Cardiac muscle cell (in vitro differentiated cells and primary cell): ENCODE data around the gene RPS2. TPM values are rescaled to one million over a fixed set of nuclear protein-coding genes. Genes with fewer than 3 reads are reported as not detected.

ENCODE experiments used
- DNase-seq, 2 donors: peaks; one replicate each; pipeline versions ENCODE4 v3.0.0 to v3.0.0-alpha.2; 2010 to 2017; ENCODE audit warnings: low read depth in 1 of 2, low spot score in 1 of 2
- H3K27ac ChIP-seq: fragments of 200-600 bp; sonication (generic); 2 replicates; pipeline ENCODE4 v1.5.1; 2016
- H3K27me3 ChIP-seq: fragments of 200-600 bp; sonication (generic); 2 replicates; pipeline ENCODE4 v1.6.0; 2016; ENCODE audit warnings: control low read depth
- H3K36me3 ChIP-seq: fragments of 200-600 bp; sonication (generic); 2 replicates; pipeline ENCODE4 v1.5.1; 2016; ENCODE audit warnings: control low read depth
- H3K4me1 ChIP-seq: fragments of 200-600 bp; sonication (generic); 2 replicates; pipeline ENCODE4 v1.8.1; 2017; ENCODE audit warnings: low read depth, mild to moderate bottlenecking, mixed run types
- H3K4me3 ChIP-seq: fragments of 200-600 bp; sonication (generic); 2 replicates; pipeline ENCODE4 v1.5.1; 2016; ENCODE audit warnings: mild to moderate bottlenecking
- H3K9me3 ChIP-seq: fragments of 200-600 bp; sonication (generic); 2 replicates; pipeline ENCODE4 v1.5.1; 2017; ENCODE audit warnings: low read depth, mild to moderate bottlenecking, control low read depth
- CTCF ChIP-seq: IDR thresholded peaks from 2 replicates; pipeline ENCODE4 v1.5.1; 2012; ENCODE audit warnings: low read depth, mild to moderate bottlenecking, low read length
- polyA plus RNA-seq: library from polyadenylated mRNA; unstranded; fragments of >200 nt; fragmentation: Nextera tagmentation; extraction: Ambion mirVana; gene quantifications from 2 replicates; pipeline ENCODE4 v1.2.1, GENCODE V29; 2016
- total RNA-seq: library from RNA; depleted of rRNA; stranded (reverse); fragments of >200 nt; gene quantifications from 2 replicates; pipeline ENCODE4 v1.2.3, GENCODE V29; 2016

The RPS2 gene
- total and polyA plus RNA-seq, 2 experiments from 2014 or later: 2,155 to 3,550 TPM

- Histone ChIP-seq H3K9me3 (no peaks in the 10 kb centered on the region), H3K36me3 (peaks cover 36% of the 10 kb centered on the region), H3K27ac (no peak overlapping the region), H3K4me1 (no peaks in the 10 kb centered on the region), H3K27me3 (no peaks in the 10 kb centered on the region), H3K4me3 (no peak overlapping the region)
- DNase-seq: no peak
- TF ChIP-seq CTCF: no peak
Observed at GRCh38 chr16:1997494-1998359, 33.1 kb upstream of the RPS2 start.

GRCh38 chr16:1993731-1994131 is 29.1 kb upstream of the RPS2 start:
- Histone ChIP-seq H3K27me3 (peaks cover 23% of the 10 kb centered on the region), H3K9me3 (no peaks in the 10 kb centered on the region), H3K27ac (no peak overlapping the region), H3K4me1 (no peaks in the 10 kb centered on the region), H3K36me3 (peaks cover 8% of the 10 kb centered on the region), H3K4me3 (no peak overlapping the region)
- no peak for TF ChIP-seq CTCF
- DNase-seq: peak in 1 of 2 donors; percentile 11

- Histone ChIP-seq H3K27me3 (peaks cover 26% of the 10 kb centered on the region), H3K4me3 (no peak overlapping the region), H3K4me1 (no peaks in the 10 kb centered on the region), H3K9me3 (no peaks in the 10 kb centered on the region), H3K36me3 (peaks cover 2% of the 10 kb centered on the region), H3K27ac (no peak overlapping the region)
- DNase-seq: no peak
- TF ChIP-seq CTCF: no peak
Observed at GRCh38 chr16:1992704-1993317, 28.2 kb upstream of the RPS2 start.

GRCh38 chr16:1991948-1992703 is 27.5 kb upstream of the RPS2 start:
- H3K27me3 ChIP-seq: peaks cover 26% of the 10 kb centered on the region
- no peak overlapping the region for H3K27ac ChIP-seq
- peak overlapping the region; percentile 1 for H3K4me3 ChIP-seq
- TF ChIP-seq CTCF: no peak
- no peaks in the 10 kb centered on the region for H3K36me3 ChIP-seq
- DNase-seq: peak; percentile 93 to 95
- H3K4me1 ChIP-seq: no peaks in the 10 kb centered on the region
- no peaks in the 10 kb centered on the region for H3K9me3 ChIP-seq

GRCh38 chr16:1991588-1991947 is 26.9 kb upstream of the RPS2 start:
- no peak for DNase-seq
- H3K27ac ChIP-seq: no peak overlapping the region
- no peaks in the 10 kb centered on the region for H3K4me1 ChIP-seq
- peaks cover 26% of the 10 kb centered on the region for H3K27me3 ChIP-seq
- no peak for TF ChIP-seq CTCF
- H3K4me3 ChIP-seq: peak overlapping the region; percentile 1
- H3K36me3 ChIP-seq: no peaks in the 10 kb centered on the region
- H3K9me3 ChIP-seq: no peaks in the 10 kb centered on the region
